SU-DHL-6 (cell line): Measurements from ENCODE around the gene CADM1.

Experiments used
- H2AFZ ChIP-seq: fragments of 200-600 bp; sonication (generic); 2 replicates; pipeline ENCODE4 v1.6.1; 2014; ENCODE audit warnings: low read depth, mild to moderate bottlenecking, moderate library complexity, mixed read lengths, antibody characterized with exemption, low read length; ENCODE audit not compliant: severe bottlenecking
- H3F3A ChIP-seq: fragments of 200-600 bp; shearing (Covaris generic); 2 replicates; pipeline ENCODE4 v1.6.0; 2016; ENCODE audit warnings: antibody characterized with exemption, mild to moderate bottlenecking; ENCODE audit not compliant: insufficient read depth
- H3K27ac ChIP-seq: fragments of 200-600 bp; sonication (generic); 2 replicates; pipeline ENCODE4 v1.5.1; 2016; ENCODE audit warnings: low read depth, mild to moderate bottlenecking, low read length, moderate library complexity, mixed read lengths
- H3K27me3 ChIP-seq: fragments of 200-600 bp; sonication (generic), shearing (Covaris generic); 2 replicates; pipeline ENCODE4 v1.6.0; 2014; ENCODE audit warnings: mild to moderate bottlenecking, low read length
- H3K36me3 ChIP-seq: fragments of 200-600 bp; sonication (generic); 2 replicates; pipeline ENCODE4 v1.6.1; 2014; ENCODE audit warnings: mild to moderate bottlenecking, low read length, mixed read lengths
- H3K4me2 ChIP-seq: fragments of 300-600, 200-600 bp; shearing (Covaris generic), sonication (generic); 2 replicates; pipeline ENCODE4 v1.6.0; 2014; ENCODE audit warnings: low read length, low read depth, mild to moderate bottlenecking; ENCODE audit not compliant: poor library complexity, severe bottlenecking
- H3K4me3 ChIP-seq: fragments of 200-600 bp; sonication (generic); 2 replicates; pipeline ENCODE4 v1.5.1; 2014; ENCODE audit warnings: antibody characterized with exemption, low read length, mild to moderate bottlenecking, mixed read lengths; ENCODE audit not compliant: insufficient read depth, poor library complexity, severe bottlenecking
- H3K79me2 ChIP-seq: fragments of 200-600 bp; sonication (generic); 2 replicates; pipeline ENCODE4 v1.6.1; 2014; ENCODE audit warnings: mild to moderate bottlenecking, low read length, moderate library complexity; ENCODE audit not compliant: insufficient read depth
- H3K9ac ChIP-seq: fragments of 200-600 bp; sonication (generic); 2 replicates; pipeline ENCODE4 v1.7.0; 2014; ENCODE audit warnings: mild to moderate bottlenecking, low read length
- H3K9me2 ChIP-seq: fragments of 200-600 bp; sonication (generic); replicated peaks from 2 replicates; pipeline ENCODE4 v1.6.1; 2014; ENCODE audit warnings: low read length; ENCODE audit not compliant: insufficient read depth
- H3K9me3 ChIP-seq: fragments of 200-600 bp; sonication (generic); 2 replicates; pipeline ENCODE4 v1.6.1; 2014; ENCODE audit warnings: low read length, mixed read lengths; ENCODE audit not compliant: insufficient read depth
- H4K20me1 ChIP-seq: fragments of 200-600 bp; sonication (generic); 2 replicates; pipeline ENCODE4 v1.6.1; 2014; ENCODE audit warnings: low read depth, mild to moderate bottlenecking, antibody characterized with exemption, low read length, moderate library complexity, mixed read lengths
- CTCF ChIP-seq: fragments of 200-600 bp; sonication (generic); IDR thresholded peaks from one replicate; pipeline ENCODE4 v1.5.1; 2017; ENCODE audit warnings: antibody characterized with exemption, mild to moderate bottlenecking, low read length, moderate library complexity; ENCODE audit not compliant: insufficient read depth, poor library complexity, severe bottlenecking
- EZH2phosphoT487 ChIP-seq: fragments of 200-600 bp; sonication (generic), shearing (Covaris generic); conservative IDR thresholded peaks from 2 replicates; pipeline ENCODE4 v1.6.1; 2018; ENCODE audit warnings: mild to moderate bottlenecking, antibody characterized with exemption, low read length, moderate library complexity, mixed read lengths

CADM1 gene

GRCh38 chr11:115425816-115426215, 78.4 kb downstream of the CADM1 start:
- Histone ChIP-seq H3K4me3 (no peak overlapping the region), H2AFZ (no peak overlapping the region), H3F3A (no peaks in the 10 kb centered on the region), H3K9ac (no peak overlapping the region), H3K9me2 (no peaks in the 10 kb centered on the region), H3K79me2 (no peaks in the 10 kb centered on the region), H3K27ac (no peak overlapping the region), H3K36me3 (no peaks in the 10 kb centered on the region), H4K20me1 (no peaks in the 10 kb centered on the region), H3K9me3 (no peaks in the 10 kb centered on the region), H3K27me3 (no peaks in the 10 kb centered on the region), H3K4me2 (no peak overlapping the region)
- TF ChIP-seq EZH2phosphoT487 (no peak), CTCF (no peak)

GRCh38 chr11:115425250-115425649, 79.0 kb downstream of the CADM1 start:
- H3F3A ChIP-seq: no peaks in the 10 kb centered on the region
- no peaks in the 10 kb centered on the region for H3K36me3 ChIP-seq
- no peaks in the 10 kb centered on the region for H3K9me2 ChIP-seq
- H3K9me3 ChIP-seq: no peaks in the 10 kb centered on the region
- H3K4me3 ChIP-seq: no peak overlapping the region
- H3K79me2 ChIP-seq: no peaks in the 10 kb centered on the region
- no peak overlapping the region for H3K27ac ChIP-seq
- TF ChIP-seq CTCF: no peak
- no peak for TF ChIP-seq EZH2phosphoT487
- no peak overlapping the region for H2AFZ ChIP-seq
- no peak overlapping the region for H3K9ac ChIP-seq
- no peaks in the 10 kb centered on the region for H3K27me3 ChIP-seq
- no peak overlapping the region for H3K4me2 ChIP-seq
- no peaks in the 10 kb centered on the region for H4K20me1 ChIP-seq

GRCh38 chr11:115423728-115424459, 80.3 kb downstream of the CADM1 start:
- Histone ChIP-seq H3K9ac (no peak overlapping the region), H4K20me1 (no peaks in the 10 kb centered on the region), H3K27ac (no peak overlapping the region), H3K9me2 (no peaks in the 10 kb centered on the region), H3K79me2 (no peaks in the 10 kb centered on the region), H3K36me3 (no peaks in the 10 kb centered on the region), H3K4me2 (no peak overlapping the region), H3K27me3 (no peaks in the 10 kb centered on the region), H3K4me3 (no peak overlapping the region), H3F3A (no peaks in the 10 kb centered on the region), H3K9me3 (no peaks in the 10 kb centered on the region), H2AFZ (no peak overlapping the region)
- TF ChIP-seq EZH2phosphoT487 (no peak), CTCF (no peak)
